HG03097 (cell line): ENCODE data around the gene BEST2.
A peak's percentile ranks its signal among the peaks of the same experiment; 100 is the strongest.

ENCODE experiments used
- ATAC-seq: cut with Tn5 transposase; IDR thresholded peaks from one replicate; pipeline ENCODE4 v1.9.1; 2021; ENCODE audit not compliant: unreplicated experiment, low FRiP score

BEST2 gene

DNA sequence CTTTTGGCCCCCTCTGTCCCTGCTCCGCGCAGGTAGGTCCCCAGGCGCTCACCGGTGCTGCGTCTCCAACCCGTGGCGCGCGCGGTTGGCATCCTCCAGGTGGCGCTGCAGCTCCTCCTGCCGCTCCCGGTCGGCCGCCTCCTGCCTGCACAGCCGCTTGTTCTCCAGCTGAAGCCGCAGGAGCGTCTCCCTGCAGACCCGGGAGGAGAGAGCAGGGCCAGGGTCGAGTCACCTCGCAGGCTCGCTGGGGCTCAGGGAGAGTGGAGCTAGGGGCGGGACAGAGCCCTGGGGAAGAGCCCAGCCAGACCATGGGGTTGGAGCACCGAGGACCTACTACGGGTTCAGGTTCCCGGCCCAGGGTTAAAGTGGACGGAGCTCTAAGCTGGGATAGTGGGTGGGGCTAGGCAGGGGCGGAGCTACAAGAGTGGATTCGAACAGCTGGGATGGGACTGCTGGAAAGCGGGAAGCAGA is 14.5 kb downstream of the BEST2 start:
- ATAC-seq = no peak

- ATAC-seq = no peak
These were observed 15.6 kb downstream of the BEST2 start for GRCh38 chr19:12767150-12767549.

- no peak for ATAC-seq
These were observed 16.1 kb downstream of the BEST2 start for GRCh38 chr19:12767666-12768065.

GRCh38 chr19:12769689-12770088 is 18.1 kb downstream of the BEST2 start:
- no peak for ATAC-seq

DNA sequence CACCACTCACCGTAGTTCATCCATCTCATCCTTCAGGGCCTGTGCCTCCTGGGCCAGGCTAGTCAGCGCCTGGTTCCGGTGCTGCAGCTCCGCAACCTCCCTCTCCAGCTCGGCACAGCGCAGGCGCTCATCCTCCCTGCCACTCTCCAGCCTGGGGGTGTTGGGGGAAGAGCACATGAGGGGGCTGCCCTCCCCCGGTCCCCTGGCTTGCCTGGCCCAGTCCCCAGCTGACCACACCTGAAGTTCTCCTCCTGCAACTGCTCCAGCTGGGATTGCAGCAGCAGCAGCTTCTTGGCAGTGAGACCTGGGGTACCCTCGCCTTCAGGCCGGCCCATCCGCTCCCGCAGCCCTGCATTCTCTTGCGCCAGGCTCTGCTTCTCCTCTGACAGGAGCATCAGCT is 19.3 kb downstream of the BEST2 start:
- ATAC-seq = no peak

DNA sequence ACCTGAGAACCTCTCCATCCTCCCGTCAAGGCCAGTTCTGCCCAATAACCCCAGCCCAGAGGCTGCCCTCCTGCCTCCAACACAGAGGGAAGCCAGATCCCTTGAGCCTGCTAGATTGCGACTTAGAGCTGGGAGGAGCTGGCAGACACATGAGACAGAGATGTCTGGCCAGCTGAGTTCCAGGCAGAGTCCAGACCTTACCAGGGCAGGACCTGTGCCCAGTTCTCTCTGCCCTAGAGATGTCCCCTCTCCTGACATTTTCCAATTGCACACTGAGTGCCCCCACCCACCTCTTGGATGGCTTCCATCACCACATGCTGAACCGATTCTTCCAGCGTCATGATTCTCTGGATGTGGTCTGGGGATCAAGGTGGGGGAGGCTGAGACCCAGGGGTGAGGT is 20.7 kb downstream of the BEST2 start:
- ATAC-seq = no peak

DNA sequence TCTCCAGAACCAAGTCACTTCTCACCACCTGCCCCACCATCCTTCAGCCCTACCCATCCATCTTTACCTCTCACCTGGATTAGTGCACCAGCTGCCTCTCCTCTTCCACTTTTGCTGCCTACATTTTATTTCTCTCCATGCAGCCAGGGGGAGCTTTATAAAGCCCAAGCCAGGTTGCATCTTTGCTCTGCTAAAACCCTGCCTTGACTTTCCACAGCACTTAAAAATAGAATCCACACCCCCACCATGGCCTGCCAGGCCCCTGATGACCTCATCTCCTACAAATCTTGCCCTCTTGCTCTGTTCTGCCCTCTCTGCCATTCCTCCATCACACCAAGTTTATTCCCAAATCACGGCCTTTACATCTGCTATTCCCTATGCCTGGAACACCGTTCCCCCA is 22.0 kb downstream of the BEST2 start:
- ATAC-seq = no peak

DNA sequence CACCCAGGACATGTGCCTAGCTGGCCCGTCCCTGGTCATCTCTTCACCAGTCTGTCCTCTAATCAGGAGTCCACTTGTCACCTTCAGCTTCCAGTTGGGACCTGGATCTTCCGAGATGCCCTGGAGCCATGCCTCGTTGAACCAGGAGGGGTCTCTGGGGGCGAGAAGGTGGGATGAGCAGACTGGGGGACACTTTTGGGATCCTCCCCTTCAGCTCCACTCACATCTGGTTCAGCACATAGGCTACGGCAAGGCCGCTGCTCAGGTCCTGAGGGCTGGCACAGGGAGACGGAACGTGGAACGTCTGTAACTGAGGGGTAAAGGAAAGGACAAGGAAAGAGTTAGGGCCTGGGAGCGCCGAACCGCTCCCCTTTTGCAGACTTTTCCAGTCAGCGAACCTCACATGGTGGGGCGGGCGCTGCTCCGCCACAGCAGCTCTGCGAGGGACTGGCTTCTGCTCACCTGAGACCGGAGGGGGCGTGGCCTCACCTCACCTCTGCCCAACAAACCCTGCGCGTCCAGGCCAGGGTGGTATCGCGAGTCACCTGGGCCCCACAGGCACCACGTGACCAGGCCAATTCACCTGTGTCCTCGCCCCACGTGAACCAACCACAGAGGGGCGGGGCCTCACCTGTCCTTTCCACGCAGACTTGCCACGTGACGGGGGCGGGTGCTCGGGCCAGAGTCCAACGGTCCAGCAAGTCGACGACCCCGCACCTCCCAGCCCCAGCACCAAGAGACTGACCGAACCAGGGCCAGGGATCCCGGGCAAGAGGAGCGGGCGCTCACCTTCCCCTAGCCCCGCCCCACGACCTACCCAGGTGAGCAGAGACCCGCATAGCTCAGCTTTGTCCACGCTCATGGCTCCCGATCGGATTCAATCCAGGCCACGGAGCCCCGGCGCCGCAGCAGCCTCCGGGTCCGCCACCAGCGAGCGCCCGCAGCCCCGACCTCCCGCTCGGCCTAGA is 23.3 kb downstream of the BEST2 start, which contains the start of gene HOOK2:
Gene HOOK2, minus strand, starts transcription at position 965 of the 968 bp plus-strand sequence. Its CDS starts 103 bp downstream, at position 862.
- ATAC-seq = peak; percentile 2

DNA sequence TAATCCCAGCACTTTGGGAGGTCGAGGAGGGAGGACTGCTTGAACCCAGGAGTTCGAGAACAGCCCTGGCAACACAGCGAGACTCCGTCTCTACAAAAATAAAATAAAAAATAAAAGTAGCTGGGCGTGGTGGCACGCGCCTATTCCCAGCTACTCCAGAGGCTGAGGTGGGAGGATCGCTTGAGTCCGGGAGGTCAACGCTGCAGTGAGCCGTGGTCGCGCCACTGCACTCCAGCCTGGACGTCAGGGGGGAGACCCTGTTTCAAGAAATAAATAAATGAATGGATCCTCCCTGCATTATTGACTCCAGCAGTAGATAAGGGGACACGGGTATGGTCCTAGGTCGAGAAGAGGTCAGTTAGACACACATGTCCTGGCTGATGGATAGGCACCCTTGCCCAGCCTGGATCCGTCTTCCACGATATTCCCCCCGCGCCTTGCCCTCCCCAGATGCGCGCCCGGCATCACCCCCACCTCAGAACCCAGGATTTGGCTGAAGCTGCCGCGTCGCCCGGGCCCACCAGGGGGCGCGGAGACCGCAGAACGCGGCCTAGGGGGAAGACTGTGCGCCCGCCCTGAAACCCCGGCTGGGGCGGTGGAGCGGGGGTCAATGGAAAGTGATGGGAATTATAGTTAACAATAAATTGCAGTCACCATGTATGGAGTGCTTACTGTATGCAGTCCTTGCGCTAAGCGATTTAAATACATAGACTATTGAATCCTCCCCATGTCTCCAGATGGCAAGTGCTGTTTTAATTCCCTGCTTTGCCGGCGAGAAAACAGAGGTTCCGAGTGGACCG is 25.8 kb downstream of the BEST2 start:
- peak; percentile 37 for ATAC-seq

- ATAC-seq = no peak
These were observed 26.7 kb downstream of the BEST2 start for GRCh38 chr19:12778017-12778904.

- no peak for ATAC-seq
These were observed 27.2 kb downstream of the BEST2 start for GRCh38 chr19:12778905-12779161.

DNA sequence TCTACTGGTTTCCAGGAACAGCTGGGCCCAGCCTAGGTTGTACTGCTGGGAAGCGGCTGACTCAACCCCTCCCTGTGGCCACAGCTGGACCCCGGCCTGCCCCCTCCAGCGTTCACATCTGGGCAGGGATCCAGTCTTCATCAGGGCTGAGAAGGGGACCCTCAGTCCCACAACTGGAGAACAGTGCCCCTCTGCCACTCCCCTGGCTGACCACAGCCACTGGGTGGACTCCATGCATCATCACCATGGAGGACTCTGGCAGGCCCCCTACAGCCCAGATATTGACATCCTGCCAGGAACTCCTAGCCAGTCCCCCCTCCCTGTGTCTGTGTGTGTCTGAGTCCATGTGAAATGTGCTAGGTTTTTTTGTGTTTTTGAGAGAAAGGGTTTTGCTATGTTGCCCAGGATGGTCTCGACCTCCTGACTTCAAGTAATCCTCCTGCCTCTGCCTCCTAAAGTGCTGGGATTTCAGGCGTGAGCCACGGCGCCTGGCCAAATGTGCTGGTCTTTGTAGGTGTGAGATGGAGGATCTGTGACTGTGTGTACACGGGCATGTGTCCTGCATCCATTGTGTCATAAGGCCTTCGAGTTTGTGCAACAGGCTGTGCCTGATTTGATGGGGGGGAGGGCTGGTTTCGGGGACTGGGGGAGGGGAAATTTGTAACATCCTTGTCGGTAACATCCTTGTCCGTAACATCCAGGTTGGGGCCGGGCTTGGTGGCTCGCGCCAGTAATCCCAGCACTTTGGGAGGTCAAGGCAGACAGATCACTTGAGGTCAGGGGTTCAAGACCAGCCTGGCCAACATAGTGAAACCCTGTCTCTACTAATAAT is 27.8 kb downstream of the BEST2 start:
- ATAC-seq = no peak

DNA sequence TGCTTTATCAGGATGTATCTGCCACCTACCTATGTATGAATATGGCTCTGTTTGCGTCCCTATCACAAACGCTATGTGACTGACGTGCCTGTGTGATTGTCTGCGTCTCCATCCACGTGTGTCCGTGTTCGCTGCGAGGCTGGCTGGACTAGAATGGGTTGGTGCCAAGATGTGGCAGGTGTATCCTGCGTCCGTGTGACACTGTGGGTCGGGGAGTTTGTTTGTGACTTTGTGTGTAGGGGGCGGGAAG is 30.5 kb downstream of the BEST2 start:
- no peak for ATAC-seq

DNA sequence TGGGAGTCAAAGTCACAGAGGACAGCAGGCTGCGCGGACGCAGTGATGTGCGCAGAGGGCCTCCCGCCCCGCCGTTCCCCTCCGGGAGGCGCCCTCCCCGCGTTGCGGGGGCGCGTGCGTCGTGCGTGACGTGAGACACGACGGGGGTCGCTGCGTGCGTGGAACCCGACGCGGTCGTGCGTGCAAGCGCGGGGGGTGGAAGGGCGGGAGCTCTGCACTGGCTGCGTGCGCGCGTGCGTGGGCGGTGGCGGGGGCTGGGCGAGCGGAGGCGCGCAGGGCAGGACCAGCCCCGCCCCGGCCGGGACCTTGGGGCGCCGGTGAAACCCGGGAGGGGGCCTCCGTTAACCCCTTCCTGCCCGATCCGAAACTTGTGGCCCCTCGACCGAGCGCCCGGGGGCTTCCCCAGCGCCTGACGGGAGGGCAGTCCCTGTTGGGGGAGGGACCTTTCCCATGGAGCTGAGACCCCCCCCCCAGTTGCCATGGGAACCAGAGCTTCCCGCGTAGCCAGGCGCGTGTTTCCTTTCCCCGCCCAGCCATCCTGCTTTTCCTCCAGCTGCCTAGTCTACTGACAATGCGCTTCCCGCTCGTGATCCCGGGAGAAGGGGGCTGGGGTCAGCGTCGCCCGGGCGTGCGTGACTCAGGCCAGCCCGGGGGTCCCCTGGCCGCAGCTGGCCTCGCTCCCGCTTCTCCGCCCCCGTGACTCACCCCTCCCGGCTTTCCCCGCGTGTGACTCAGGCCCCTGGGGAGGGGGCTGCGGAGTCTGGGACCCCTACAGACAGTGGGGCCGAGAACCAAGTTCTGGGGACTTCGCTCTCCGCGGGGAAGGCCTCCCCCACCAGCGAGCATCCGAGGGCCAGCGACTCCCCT is 31.1 kb downstream of the BEST2 start:
- ATAC-seq = no peak

DNA sequence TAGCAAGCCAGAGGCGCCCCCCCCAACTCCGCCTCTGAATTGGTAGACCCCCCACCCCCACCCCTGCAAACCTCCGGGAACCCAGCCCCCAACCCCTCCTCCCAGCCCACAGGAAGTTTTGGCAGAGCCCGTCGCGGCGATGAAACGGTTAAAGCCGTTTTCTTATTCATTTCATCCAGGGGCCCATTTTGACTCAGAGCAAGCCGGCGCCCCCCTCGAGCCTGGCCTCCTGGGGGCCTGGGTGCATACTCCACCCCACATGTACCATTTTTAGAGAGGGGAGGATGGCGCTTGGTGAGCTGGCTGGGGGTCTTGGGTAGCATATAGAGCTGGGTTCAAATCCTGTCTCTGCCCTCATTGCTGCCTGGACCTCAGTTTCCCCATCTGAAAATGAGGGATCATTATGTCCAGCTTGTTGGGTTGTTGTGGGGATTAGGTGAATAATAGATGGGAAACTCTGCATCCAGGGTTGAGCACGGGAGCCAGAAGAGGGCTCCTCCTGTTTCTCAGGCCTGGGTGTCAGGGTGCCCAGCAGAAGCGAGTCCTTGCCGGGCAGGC is 31.8 kb downstream of the BEST2 start:
- ATAC-seq = no peak

DNA sequence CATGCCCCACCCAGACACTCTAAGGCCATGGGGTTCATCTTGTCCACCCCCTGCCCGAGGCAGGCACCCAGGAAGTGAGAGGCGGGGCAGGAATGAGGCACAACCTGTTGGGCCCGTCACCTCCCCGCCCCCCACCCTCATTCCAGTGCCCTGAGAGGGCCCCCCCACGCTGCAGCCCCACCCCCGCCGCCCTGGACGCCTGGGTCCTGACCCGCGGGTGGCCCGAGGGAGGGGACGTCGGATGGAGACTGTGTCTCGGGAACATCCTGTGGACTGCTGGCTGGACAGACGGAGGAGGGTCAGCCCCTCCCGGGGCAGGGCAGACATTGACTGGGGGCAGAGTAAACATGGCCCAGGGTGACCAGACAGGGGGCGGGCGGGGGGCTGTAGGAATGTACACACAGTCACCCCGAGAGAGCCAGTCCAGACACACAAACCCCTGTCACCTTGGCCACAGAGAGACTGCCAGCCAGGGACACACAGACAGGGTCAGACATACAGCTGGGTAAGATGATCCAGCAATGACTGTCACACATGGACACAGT is 32.3 kb downstream of the BEST2 start:
- no peak for ATAC-seq

DNA sequence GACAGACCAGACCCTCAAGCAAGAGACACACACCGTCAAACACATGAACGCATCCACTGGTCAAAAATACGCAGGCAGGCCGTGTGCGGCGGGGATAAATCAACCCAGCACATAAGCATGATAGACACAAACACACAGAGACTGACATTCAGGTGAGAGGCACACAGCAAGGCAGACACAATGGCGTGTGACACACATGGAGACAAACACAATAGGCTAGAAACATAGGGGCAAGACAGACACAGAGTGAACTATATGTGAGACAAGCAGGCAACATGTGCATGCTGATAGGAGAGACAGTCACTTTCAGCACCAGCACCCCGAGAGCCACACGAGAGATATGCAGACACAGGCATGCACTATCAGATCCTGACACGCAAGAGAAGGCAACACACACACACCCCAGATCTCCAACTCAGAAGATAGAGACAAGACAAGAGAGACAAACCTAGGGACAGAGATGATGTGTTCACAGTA is 32.8 kb downstream of the BEST2 start:
- ATAC-seq = no peak

DNA sequence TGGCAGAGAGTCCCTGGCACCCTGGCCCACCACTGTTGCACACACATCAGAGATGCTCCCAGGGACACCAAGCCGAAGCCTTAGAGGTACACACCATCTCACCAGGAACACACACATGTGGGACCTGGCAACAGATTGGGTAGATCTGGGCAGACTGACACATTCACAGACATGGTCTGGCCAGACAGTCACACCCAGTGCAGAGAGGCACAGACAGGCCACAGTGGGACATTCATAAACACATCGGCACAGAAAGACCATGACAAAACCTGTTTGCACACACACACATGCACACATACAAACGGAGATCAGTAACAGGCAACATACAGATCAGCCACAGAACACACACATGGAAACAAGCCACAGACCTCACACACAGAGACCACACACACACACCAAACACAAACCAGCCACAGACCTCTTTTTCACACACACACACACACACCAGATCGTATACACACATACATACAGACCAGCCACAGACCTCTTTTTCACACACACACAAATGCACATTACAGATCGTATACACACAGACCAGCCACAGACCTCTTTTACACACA is 33.4 kb downstream of the BEST2 start:
- ATAC-seq = no peak
